HEK293 (cell line): ENCODE measurements around the gene HOXB8.
A peak's percentile ranks its signal among the peaks of the same experiment; 100 is the strongest.

Experiments
- CTCF ChIA-PET: fragments of 350-600 bp; formaldehyde crosslinking; extraction: SDS; loops from one replicate; lab custom pipeline; 2021; ENCODE audit warnings: antibody characterized with exemption; lab: Yijun Ruan, JAX
- POLR2A ChIA-PET: fragments of 300-600 bp; formaldehyde crosslinking; extraction: SDS; loops from one replicate; lab custom pipeline; 2020; ENCODE audit warnings: antibody characterized with exemption, inconsistent platforms; lab: Yijun Ruan, JAX
- H3K27ac ChIP-seq: fragments of 200-500 bp; sonication (Bioruptor generic); 2 replicates; pipeline ENCODE4 v1.5.1; 2014; ENCODE audit warnings: low read depth, low read length, control low read depth, inconsistent platforms; ENCODE audit errors: extremely low read depth
- H3K36me3 ChIP-seq, 2 experiments: fragments of 200-500 bp in 1 of 2; sonication (Bioruptor generic) in 1 of 2; 1 replicate in 1 of 2; 2 replicates in 1 of 2; pipeline ENCODE4 v1.5.1; 2014 to 2017; ENCODE audit warnings: inconsistent platforms in 2 of 2, low read length in 2 of 2; ENCODE audit not compliant: control insufficient read depth in 2 of 2, insufficient read depth in 1 of 2
- H3K4me1 ChIP-seq: fragments of 200-500 bp; sonication (Bioruptor generic); 2 replicates; pipeline ENCODE4 v1.5.1; 2014; ENCODE audit warnings: mild to moderate bottlenecking, low read length, inconsistent platforms; ENCODE audit not compliant: control insufficient read depth, insufficient read depth
- H3K4me3 ChIP-seq: 2 replicates; pipeline ENCODE4 v1.5.1; 2011; ENCODE audit warnings: low read depth, mild to moderate bottlenecking, control low read depth, low read length, moderate library complexity
- H3K9me3 ChIP-seq: fragments of 200-500 bp; sonication (Bioruptor generic); 2 replicates; pipeline ENCODE4 v1.5.1; 2014; ENCODE audit warnings: low read depth, low read length, inconsistent platforms; ENCODE audit not compliant: control insufficient read depth, insufficient read depth
- AEBP2 ChIP-seq: fragments of 450-650 bp; formaldehyde crosslinking; IDR thresholded peaks from 2 replicates; pipeline ENCODE4 v1.5.1; 2016; ENCODE audit warnings: missing biosample characterization, missing genetic modification characterization, borderline replicate concordance
- BCL11A ChIP-seq: fragments of 450-650 bp; formaldehyde crosslinking; IDR thresholded peaks from 2 replicates; pipeline ENCODE4 v1.5.1; 2016; ENCODE audit warnings: low read depth, missing biosample characterization, missing genetic modification characterization
- BCL6B ChIP-seq: fragments of 450-650 bp; formaldehyde crosslinking; IDR thresholded peaks from 2 replicates; pipeline ENCODE4 v1.5.1; 2017; ENCODE audit warnings: missing biosample characterization, missing genetic modification characterization
- FEZF1 ChIP-seq: fragments of 450-650 bp; formaldehyde crosslinking; IDR thresholded peaks from 2 replicates; pipeline ENCODE4 v1.5.1; 2016; ENCODE audit warnings: missing biosample characterization, missing genetic modification characterization
- KLF1 ChIP-seq: fragments of 450-650 bp; formaldehyde crosslinking; IDR thresholded peaks from 2 replicates; pipeline ENCODE4 v1.5.1; 2016; ENCODE audit warnings: missing biosample characterization, missing genetic modification characterization
- PRDM1 ChIP-seq: fragments of 450-650 bp; formaldehyde crosslinking; IDR thresholded peaks from 2 replicates; pipeline ENCODE4; 2016; ENCODE audit warnings: missing biosample characterization, missing genetic modification characterization
- TCF7L2 ChIP-seq: IDR thresholded peaks from 2 replicates; pipeline ENCODE4 v1.6.1; 2011; ENCODE audit warnings: low read depth, mild to moderate bottlenecking, inconsistent platforms, low read length, moderate library complexity, borderline replicate concordance
- ZBTB20 ChIP-seq: fragments of 450-650 bp; formaldehyde crosslinking; IDR thresholded peaks from 2 replicates; pipeline ENCODE4 v1.5.1; 2016; ENCODE audit warnings: missing biosample characterization, missing genetic modification characterization
- ZEB2 ChIP-seq: fragments of 450-650 bp; formaldehyde crosslinking; IDR thresholded peaks from 2 replicates; pipeline ENCODE4 v1.5.1; 2016; ENCODE audit warnings: missing biosample characterization, missing genetic modification characterization
- ZFP69B ChIP-seq: fragments of 450-650 bp; formaldehyde crosslinking; IDR thresholded peaks from 2 replicates; pipeline ENCODE4 v1.5.1; 2016; ENCODE audit warnings: missing biosample characterization, missing genetic modification characterization
- ZNF133 ChIP-seq: fragments of 450-650 bp; formaldehyde crosslinking; IDR thresholded peaks from 2 replicates; pipeline ENCODE4 v1.5.1; 2016; ENCODE audit warnings: missing biosample characterization, missing genetic modification characterization
- ZNF274 ChIP-seq, 2 experiments: fragments of 200-500 bp in 1 of 2; fragments of 450-650 bp in 1 of 2; sonication (Bioruptor generic) in 1 of 2; formaldehyde crosslinking in 1 of 2; IDR thresholded peaks; 2 replicates each; pipeline versions ENCODE4 v1.5.1 to v1.6.1; 2014 to 2016; ENCODE audit warnings: borderline replicate concordance in 1 of 2, inconsistent platforms in 1 of 2, low read length in 1 of 2, missing biosample characterization in 1 of 2, missing genetic modification characterization in 1 of 2
- ZNF354C ChIP-seq: fragments of 450-650 bp; formaldehyde crosslinking; IDR thresholded peaks from 2 replicates; pipeline ENCODE4 v1.5.1; 2016; ENCODE audit warnings: missing biosample characterization, missing genetic modification characterization, low read depth, borderline replicate concordance
- ZNF416 ChIP-seq: fragments of 450-650 bp; formaldehyde crosslinking; IDR thresholded peaks from 2 replicates; pipeline ENCODE4 v1.5.1; 2016; ENCODE audit warnings: missing biosample characterization, missing genetic modification characterization
- ZNF48 ChIP-seq: fragments of 450-650 bp; formaldehyde crosslinking; IDR thresholded peaks from 2 replicates; pipeline ENCODE4 v1.5.1; 2016; ENCODE audit warnings: missing biosample characterization, missing genetic modification characterization
- ZSCAN16 ChIP-seq: fragments of 450-650 bp; formaldehyde crosslinking; IDR thresholded peaks from 2 replicates; pipeline ENCODE4 v1.5.1; 2016; ENCODE audit warnings: missing biosample characterization, missing genetic modification characterization
- TF ChIP-seq, protein P1 (sequence below): fragments of 450-650 bp; formaldehyde crosslinking; IDR thresholded peaks from 2 replicates; pipeline ENCODE4 v1.5.1; 2017; ENCODE audit warnings: missing biosample characterization, missing genetic modification characterization
- TF ChIP-seq, protein P2 (sequence below): fragments of 450-650 bp; formaldehyde crosslinking; optimal IDR thresholded peaks from 2 replicates; pipeline ENCODE3; 2016; ENCODE audit warnings: missing biosample characterization, mild to moderate bottlenecking, missing genetic modification characterization

Gene HOXB8

DNA sequence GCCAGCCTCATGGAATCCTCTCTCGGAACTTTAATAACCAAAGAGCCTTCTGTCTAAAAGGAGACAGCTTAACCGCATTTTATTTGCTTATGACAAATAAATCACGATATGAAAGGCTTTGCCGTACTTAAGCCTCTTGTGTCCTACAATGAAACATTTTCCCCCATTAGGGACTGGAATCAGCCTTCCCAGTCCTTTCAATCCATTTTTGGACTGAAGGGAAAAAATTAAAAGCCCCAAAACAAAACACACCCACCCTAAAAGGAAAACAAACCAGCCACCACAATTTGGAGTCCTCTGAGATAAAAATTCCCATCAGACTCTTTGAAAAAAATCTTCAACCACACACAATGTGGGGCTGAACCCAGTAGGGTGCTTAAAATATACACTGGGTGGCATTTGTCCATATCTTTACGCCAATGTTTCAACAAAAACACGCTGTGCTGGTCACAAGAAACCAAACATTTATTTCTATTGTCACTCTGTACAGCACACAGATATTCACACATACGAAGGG, 40.0 kb downstream of the HOXB8 start (continued):
- TF ChIP-seq, protein P1, sequence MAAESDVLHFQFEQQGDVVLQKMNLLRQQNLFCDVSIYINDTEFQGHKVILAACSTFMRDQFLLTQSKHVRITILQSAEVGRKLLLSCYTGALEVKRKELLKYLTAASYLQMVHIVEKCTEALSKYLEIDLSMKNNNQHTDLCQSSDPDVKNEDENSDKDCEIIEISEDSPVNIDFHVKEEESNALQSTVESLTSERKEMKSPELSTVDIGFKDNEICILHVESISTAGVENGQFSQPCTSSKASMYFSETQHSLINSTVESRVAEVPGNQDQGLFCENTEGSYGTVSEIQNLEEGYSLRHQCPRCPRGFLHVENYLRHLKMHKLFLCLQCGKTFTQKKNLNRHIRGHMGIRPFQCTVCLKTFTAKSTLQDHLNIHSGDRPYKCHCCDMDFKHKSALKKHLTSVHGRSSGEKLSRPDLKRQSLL (tag by site-specific recombination) = no peak
- TF ChIP-seq AEBP2 (no peak), ZBTB20 (tag by site-specific recombination) (peak; percentile 82), ZNF133 (tag by site-specific recombination) (no peak), KLF1 (peak; percentile 95), ZNF416 (tag by site-specific recombination) (no peak), ZFP69B (tag by site-specific recombination) (peak; percentile 49), ZEB2 (tag by site-specific recombination) (peak; percentile 94), FEZF1 (peak; percentile 94), TCF7L2 (peak; percentile 96; the same call in 1 of the 2 replicates), BCL6B (tag by site-specific recombination) (no peak)
- TF ChIP-seq, protein P2, sequence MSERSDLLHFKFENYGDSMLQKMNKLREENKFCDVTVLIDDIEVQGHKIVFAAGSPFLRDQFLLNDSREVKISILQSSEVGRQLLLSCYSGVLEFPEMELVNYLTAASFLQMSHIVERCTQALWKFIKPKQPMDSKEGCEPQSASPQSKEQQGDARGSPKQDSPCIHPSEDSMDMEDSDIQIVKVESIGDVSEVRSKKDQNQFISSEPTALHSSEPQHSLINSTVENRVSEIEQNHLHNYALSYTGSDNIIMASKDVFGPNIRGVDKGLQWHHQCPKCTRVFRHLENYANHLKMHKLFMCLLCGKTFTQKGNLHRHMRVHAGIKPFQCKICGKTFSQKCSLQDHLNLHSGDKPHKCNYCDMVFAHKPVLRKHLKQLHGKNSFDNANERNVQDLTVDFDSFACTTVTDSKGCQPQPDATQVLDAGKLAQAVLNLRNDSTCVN (tag by site-specific recombination) = no peak

- Histone ChIP-seq H3K4me1 (peaks cover 82% of the 10 kb centered on the region), H3K36me3 (peaks cover 0 to 38% of the 10 kb centered on the region in 2 experiments; a peak in 2 of 3 replicates), H3K9me3 (no peaks in the 10 kb centered on the region)
- POLR2A ChIA-PET = interaction anchor here (1.3 kb wide), 1 partner anchor 33 kb away, joined by 5 read pairs; no protein-coding TSS in a partner anchor
- CTCF ChIA-PET = interaction anchor here (0.6 to 0.9 kb wide), 3 partner anchors 13 to 211 kb away, joined by 4 to 5 read pairs (median 4); no protein-coding TSS in a partner anchor
- TF ChIP-seq PRDM1 (tag by site-specific recombination) = peak; percentile 87
- no peak for TF ChIP-seq ZNF354C (tag by site-specific recombination)
- TF ChIP-seq BCL11A (tag by site-specific recombination) = no peak
- no peak for TF ChIP-seq ZNF48 (tag by site-specific recombination)
- no peak for TF ChIP-seq ZSCAN16 (tag by site-specific recombination)
- TF ChIP-seq ZNF274 (IDR thresholded peaks at IDR 0.05; ENCODE audit: low read length) = no peak
- no peak for TF ChIP-seq ZNF274 (tag by site-specific recombination; IDR thresholded peaks at IDR 0.05; ENCODE audit: borderline replicate concordance)
- TF ChIP-seq, all 188 proteins: peak for 1
- no peak overlapping the region for H3K4me3 ChIP-seq
- H3K27ac ChIP-seq = peak overlapping the region; percentile 93
Observed at GRCh38 chr17:48574505-48575065, 40.5 kb downstream of the HOXB8 start.
